ENCODE measurements around the gene DMRT2. TPM values are rescaled to one million over a fixed set of nuclear protein-coding genes. Genes with fewer than 3 reads are reported as not detected.

Gene DMRT2
- not detected for total RNA-seq
- long read RNA-seq: 0 reads

DNA sequence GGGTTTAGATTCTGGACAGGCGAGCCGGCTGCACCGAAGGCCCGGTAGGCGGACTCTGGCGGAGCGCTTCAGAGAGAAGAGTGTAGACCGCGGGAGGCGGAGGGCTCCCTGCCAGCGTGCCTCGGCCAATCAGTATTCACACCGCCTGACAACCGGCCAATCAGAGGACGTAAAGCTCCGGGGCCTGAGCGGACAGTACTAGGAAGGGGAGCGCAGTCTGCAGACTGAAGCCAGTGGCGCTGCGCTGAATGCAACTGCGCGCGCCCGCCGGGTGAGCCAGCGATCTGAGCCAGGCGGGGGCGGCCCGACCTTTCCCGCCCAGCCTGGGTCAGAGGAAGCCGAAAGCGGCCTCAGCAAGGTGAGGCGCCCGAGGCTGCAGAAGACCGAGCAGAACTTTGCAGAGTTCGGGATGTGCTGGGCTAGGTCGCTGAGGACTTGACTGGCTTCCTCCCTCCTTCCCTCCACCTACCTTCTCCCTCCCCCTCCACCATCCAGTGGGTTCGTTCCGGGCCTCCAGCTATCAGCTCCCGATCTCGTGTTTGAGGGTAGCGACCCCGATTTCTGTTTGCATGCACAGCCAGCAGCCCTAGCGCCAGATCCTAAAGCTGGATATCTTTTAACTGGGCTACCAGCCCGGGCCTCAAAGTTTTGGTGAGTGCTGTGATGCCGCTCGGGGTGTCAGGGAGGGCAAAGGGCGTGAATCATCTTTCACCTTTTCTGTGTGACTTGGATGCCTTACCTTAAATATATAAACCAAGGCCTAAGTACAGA, at the start of gene DMRT2:
Gene DMRT2 (plus strand): TSS at position 233 of the 771 bp plus-strand sequence. CDS start 1,257 bp downstream, outside the sequence.
- ATAC-seq (peak; percentile 94), DNase-seq (ENCODE audit: missing footprints) (peak; percentile 91)
- intact Hi-C loops (cut with DNase I): no loop called here

GRCh38 chr9:1001838-1002237, 48.3 kb upstream of the DMRT2 start:
- DNase-seq (ENCODE audit: missing footprints) (no peak), ATAC-seq (no peak)
- intact Hi-C loops (cut with DNase I): loop anchor here (10.0 kb wide), 1 partner anchor 657 kb away; no protein-coding TSS in a partner anchor

- ATAC-seq: no peak
- intact Hi-C loops (cut with DNase I): loop anchor here (10.0 kb wide), 1 partner anchor 658 kb away; no protein-coding TSS in a partner anchor
These were observed 47.5 kb upstream of the DMRT2 start for GRCh38 chr9:1002678-1003077.

GRCh38 chr9:1005043-1005667, 45.0 kb upstream of the DMRT2 start:
- no peak for DNase-seq (ENCODE audit: missing footprints)
- intact Hi-C loops (cut with DNase I): loop anchor here (5.0 to 10.0 kb wide), 3 partner anchors 393 to 660 kb away; no protein-coding TSS in a partner anchor
- ATAC-seq: no peak

More at GRCh38 chr9:1002678-1003077, 47.5 kb upstream of the DMRT2 start:
- DNase-seq (ENCODE audit: missing footprints): no peak

GRCh38 chr9:1007312-1007711, 42.8 kb upstream of the DMRT2 start:
- ATAC-seq (no peak), DNase-seq (ENCODE audit: missing footprints) (no peak)

GRCh38 chr9:1008216-1008615, 41.9 kb upstream of the DMRT2 start:
- intact Hi-C loops (cut with DNase I): loop anchor here (5.0 to 10.0 kb wide), 3 partner anchors 396 to 663 kb away; no protein-coding TSS in a partner anchor
- DNase-seq (ENCODE audit: missing footprints) (no peak), ATAC-seq (no peak)

More at GRCh38 chr9:1007312-1007711, 42.8 kb upstream of the DMRT2 start:
- intact Hi-C loops (cut with DNase I): loop anchor here (5.0 to 10.0 kb wide), 3 partner anchors 395 to 663 kb away; no protein-coding TSS in a partner anchor

DNA sequence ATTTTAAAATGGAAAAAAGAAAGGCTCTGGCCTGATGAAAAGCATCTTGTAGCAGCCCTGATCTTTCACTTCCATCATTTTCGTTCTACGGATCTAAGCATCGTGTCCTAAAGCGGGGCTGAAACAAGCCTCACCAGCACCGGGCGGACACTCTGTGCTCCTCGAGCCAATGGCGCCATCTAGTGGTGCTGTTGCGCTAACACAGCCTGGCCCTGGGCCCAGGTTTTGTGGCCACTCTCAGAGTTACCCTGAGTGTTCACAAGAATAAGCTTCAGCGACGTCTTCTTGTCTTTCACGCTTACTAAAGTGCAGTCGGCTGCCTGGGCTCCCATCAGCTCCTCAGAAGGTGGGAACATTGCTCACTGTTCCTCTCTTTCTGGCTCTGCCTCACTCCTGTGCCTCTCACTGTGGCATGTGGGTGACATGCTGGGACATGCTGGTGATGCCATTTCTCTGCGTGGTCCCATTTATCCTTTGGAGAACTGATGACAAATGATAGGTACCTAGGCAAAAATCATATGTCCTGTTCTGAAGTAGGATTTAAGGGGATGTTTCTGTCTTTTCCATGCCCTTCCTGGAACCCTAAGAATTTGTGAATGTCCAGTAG, 41.0 kb upstream of the DMRT2 start:
- ATAC-seq (peak; percentile 95), DNase-seq (ENCODE audit: missing footprints) (peak; percentile 87)
- intact Hi-C loops (cut with DNase I): loop anchor here (1.0 to 10.0 kb wide), 4 partner anchors 116 to 664 kb away; no protein-coding TSS in a partner anchor

DNA sequence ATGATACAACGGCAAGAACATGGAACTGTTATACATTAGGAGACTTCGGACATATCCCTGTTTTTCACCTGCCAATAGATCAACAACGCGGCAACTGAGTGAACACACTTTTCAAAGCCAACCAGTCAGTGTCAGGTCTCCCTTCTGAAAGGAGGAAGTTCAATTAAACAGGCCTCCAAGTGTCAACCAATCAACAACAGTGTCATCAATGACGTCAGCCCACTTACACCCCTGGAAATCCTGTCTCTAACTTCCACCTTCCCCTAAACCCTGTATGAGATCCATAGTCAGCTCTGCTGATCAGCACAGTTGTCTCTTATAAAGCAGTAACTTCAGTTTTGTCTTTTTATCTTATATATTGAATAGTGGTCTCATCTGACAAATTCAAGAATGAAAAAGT, 37.1 kb upstream of the DMRT2 start:
- DNase-seq (ENCODE audit: missing footprints): no peak
- intact Hi-C loops (cut with DNase I): no loop called here
- no peak for ATAC-seq

- intact Hi-C loops (cut with DNase I): no loop called here
- no peak for DNase-seq (ENCODE audit: missing footprints)
- ATAC-seq: no peak
These were observed 35.9 kb upstream of the DMRT2 start for GRCh38 chr9:1014225-1014624.

- no peak for ATAC-seq
- DNase-seq (ENCODE audit: missing footprints): no peak
- intact Hi-C loops (cut with DNase I): no loop called here
These were observed 35.5 kb upstream of the DMRT2 start for GRCh38 chr9:1014640-1015039.

DNA sequence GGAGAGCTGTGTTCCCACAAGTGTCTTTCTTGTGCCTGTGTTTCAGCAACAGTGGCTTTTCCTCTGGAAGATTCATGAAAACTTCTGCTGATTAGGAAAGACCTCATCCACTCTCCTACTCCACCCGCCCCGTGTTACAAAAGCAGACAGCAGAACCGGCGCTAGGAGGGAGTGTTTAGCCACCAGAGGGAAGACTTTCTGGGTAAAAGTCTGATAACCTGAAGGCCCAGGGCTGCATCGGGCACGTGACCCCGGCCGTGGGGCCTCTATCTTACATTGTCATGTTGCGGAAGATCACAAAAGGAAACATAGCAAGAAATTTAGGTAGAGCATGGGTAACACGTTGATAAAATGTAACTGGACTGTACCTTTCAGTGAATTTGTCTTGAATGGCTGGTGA, 32.0 kb upstream of the DMRT2 start:
- intact Hi-C loops (cut with DNase I): no loop called here
- ATAC-seq: peak; percentile 57
- DNase-seq (ENCODE audit: missing footprints): no peak

DNA sequence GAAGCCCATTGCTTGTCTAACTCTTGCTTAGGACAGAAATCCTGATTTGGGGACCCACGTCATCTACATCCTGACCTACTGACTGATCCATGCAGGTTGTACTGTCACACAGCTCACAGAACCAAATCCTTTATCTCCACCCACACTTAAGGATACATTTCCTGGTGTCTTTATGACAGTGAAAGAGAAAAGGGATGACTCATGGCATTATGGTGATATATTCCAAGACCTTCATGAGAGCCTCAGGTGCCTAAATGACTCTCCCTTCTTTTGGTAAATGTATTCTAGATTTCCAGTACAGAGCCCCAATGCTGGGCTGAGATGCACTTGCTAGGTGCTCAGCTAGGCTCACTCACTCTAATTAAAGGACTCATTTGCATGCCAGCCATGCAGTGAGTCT, 26.0 kb upstream of the DMRT2 start:
- no peak for DNase-seq (ENCODE audit: missing footprints)
- no peak for ATAC-seq
- intact Hi-C loops (cut with DNase I): no loop called here

- no peak for ATAC-seq
- intact Hi-C loops (cut with DNase I): no loop called here
- DNase-seq (ENCODE audit: missing footprints): no peak
These were observed 25.0 kb upstream of the DMRT2 start for GRCh38 chr9:1025131-1025530.

- DNase-seq (ENCODE audit: missing footprints) (no peak), ATAC-seq (no peak)
- intact Hi-C loops (cut with DNase I): no loop called here
These were observed 23.9 kb upstream of the DMRT2 start for GRCh38 chr9:1026219-1026618.

DNA sequence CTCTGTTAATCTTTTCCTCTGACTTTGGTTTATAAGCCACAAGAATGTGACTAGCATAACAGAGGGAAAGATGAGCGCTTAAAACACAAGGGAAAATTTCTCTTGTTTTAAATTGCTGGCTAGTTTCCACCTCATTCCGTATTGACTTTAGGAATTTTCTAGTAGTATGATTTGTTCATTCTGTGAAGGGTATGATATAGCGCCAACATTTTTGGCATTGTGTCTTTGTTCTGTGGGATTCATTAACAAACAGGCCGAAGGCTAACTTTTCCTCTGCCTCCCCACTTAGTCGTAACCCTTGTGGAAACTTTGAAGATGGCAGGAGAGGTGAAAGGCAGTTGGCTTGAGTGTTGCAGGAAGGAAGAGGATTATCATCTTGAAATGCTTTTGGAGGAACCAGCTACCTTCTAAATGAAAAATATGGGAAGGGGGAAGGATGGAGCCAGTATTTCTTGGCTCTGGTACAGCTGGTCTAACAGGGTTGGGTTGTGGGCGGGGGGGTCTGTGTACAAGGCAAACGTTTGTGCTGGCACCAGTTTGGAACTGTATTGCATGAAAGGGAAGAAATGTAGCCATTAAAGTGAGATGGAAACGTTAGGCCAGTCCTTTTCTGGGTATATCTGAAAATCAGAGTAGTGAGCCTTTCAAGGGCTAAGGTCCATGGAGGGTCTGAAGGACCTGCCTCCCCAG, 21.5 kb upstream of the DMRT2 start:
- ATAC-seq (no peak), DNase-seq (ENCODE audit: missing footprints) (no peak)
- intact Hi-C loops (cut with DNase I): no loop called here

DNA sequence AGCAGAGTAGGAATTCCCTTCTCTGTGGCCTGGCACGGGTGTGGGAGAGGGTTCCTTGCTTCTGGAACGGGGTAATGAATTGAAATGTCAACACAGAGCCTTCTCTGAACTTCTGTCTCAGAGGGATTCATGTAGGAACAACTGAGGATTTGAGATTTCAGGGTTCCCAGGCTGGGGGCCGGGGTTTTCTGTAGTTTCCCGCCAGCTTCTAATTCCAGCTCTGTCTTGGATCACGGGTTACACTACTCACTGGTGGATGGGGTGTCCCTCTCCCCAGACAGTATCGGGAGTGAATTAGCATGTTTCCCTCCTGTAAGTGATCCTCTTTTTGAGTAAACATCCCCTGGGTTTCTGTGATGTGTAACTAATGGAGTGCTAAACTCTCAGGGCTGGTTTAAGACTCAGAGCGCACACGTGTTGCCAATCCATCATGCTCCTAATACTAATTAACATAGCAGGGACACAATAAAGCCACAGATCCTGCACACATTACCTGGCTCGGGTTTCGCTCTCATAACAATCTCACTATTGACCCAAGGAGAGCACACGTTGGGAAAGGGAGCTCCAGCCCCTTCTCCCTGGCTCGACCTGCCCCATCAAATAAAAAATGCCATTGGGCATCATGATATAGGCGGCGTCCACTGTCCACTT, 18.1 kb upstream of the DMRT2 start:
- intact Hi-C loops (cut with DNase I): no loop called here
- ATAC-seq (no peak), DNase-seq (ENCODE audit: missing footprints) (no peak)

DNA sequence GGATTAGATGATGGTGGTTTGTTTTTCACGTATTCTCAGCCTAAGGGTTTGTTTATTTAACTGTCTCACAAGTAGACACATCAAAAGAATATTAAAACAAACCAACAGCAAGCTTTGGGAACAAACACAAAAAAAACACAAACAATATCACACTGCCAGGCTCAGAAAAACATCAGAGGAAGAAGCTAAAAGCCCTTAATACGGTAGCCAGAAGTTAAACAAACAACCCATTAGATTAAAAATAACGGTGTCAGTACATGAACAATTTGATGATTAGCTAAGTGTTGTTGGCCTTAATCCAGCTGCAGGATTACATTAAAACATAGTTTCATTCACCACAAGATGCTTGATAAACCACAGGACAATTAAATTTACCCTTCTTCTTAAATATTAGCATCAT, 15.9 kb upstream of the DMRT2 start:
- intact Hi-C loops (cut with DNase I): no loop called here
- ATAC-seq (no peak), DNase-seq (ENCODE audit: missing footprints) (no peak)

GRCh38 chr9:1039589-1039988, 10.6 kb upstream of the DMRT2 start:
- no peak for DNase-seq (ENCODE audit: missing footprints)
- ATAC-seq: no peak
- intact Hi-C loops (cut with DNase I): no loop called here

Measured in Right ventricle myocardium inferior (tissue), 1 donor.